ENCODE data around the gene VPS26B. TPM values are rescaled to one million over a fixed set of nuclear protein-coding genes. Genes with fewer than 3 reads are reported as not detected.

The VPS26B gene
- total and polyA plus RNA-seq, 2 experiments from 2014 or later: 10.1 to 29.1 TPM

GRCh38 chr11:134207538-134208239 lies 16.8 kb upstream of the VPS26B start (continued):
- TF ChIP-seq REST (IDR thresholded peaks at IDR 0.05; ENCODE audit: unreplicated experiment): no peak
- TF ChIP-seq CREB1 (CRISPR knock-in tag; IDR thresholded peaks at IDR 0.05; ENCODE audit: low read depth): 0 out of 2 replicates have a peak, but pooled peaks have one; percentile 13

- H3K27me3 ChIP-seq (ENCODE audit: insufficient read depth): no peaks in the 10 kb centered on the region
- peaks cover 22% of the 10 kb centered on the region; the same call in 1 of the 2 replicates for H3K36me3 ChIP-seq (ENCODE audit: insufficient read depth)
- H3K79me2 ChIP-seq (replicated peaks; ENCODE audit: insufficient read depth): peaks cover 84% of the 10 kb centered on the region
- H2AFZ ChIP-seq: no peak overlapping the region
- H3K4me3 ChIP-seq: no peak overlapping the region
- no peak overlapping the region for H3K4me2 ChIP-seq
- no peaks in the 10 kb centered on the region for H3K4me1 ChIP-seq (ENCODE audit: insufficient read depth)
- Mint-ChIP-seq H3K4me3 (no peak overlapping the region), H3K27me3 (ENCODE audit: insufficient read depth, low read depth, poor library complexity) (no peaks in the 10 kb centered on the region), H3K9me3 (no peaks in the 10 kb centered on the region), H3K36me3 (ENCODE audit: low read depth) (peaks cover 36% of the 10 kb centered on the region), H3K27ac (no peak overlapping the region), H3K4me1 (no peaks in the 10 kb centered on the region)
- ATAC-seq (no peak), DNase-seq (ENCODE audit: low spot score) (no peak)
- peaks cover 26% of the 10 kb centered on the region for H4K20me1 ChIP-seq (replicated peaks; ENCODE audit: insufficient read depth)
- no peak overlapping the region for H3K27ac ChIP-seq (ENCODE audit: low read depth)
- no peaks in the 10 kb centered on the region for H3K9me2 ChIP-seq (ENCODE audit: insufficient read depth)
- H3F3A ChIP-seq (replicated peaks; ENCODE audit: low read depth): no peaks in the 10 kb centered on the region
- no peak for TF ChIP-seq STAT1 (IDR thresholded peaks at IDR 0.05; ENCODE audit: unreplicated experiment)
- TF ChIP-seq NANOG (IDR thresholded peaks at IDR 0.05; ENCODE audit: borderline replicate concordance): no peak
- TF ChIP-seq CTCF (conservative IDR thresholded peaks at IDR 0.05; ENCODE audit: low read depth in 2 of 2): no peak
- TF ChIP-seq ZNF462 (CRISPR knock-in tag; IDR thresholded peaks at IDR 0.05): no peak
- no peak for TF ChIP-seq ZNF331 (CRISPR knock-in tag; IDR thresholded peaks at IDR 0.05; ENCODE audit: low read depth)
- no peak for TF ChIP-seq POLR2AphosphoS5 (IDR thresholded peaks at IDR 0.05; ENCODE audit: low read depth)
- TF ChIP-seq ZNF114 (CRISPR knock-in tag; IDR thresholded peaks at IDR 0.05): no peak
- TF ChIP-seq EZH2phosphoT487 (IDR thresholded peaks at IDR 0.05; ENCODE audit: unreplicated experiment): no peak
These were observed 8.6 kb upstream of the VPS26B start for GRCh38 chr11:134215836-134216235.
